ENCODE data around the gene SCN4B.
A peak's percentile ranks its signal among the peaks of the same experiment; 100 is the strongest.

SCN4B gene

GRCh38 chr11:118114266-118114665 lies 38.4 kb downstream of the SCN4B start:
- Histone ChIP-seq H2AK5ac (ENCODE audit: low read depth, low read length) (no peak overlapping the region), H3K14ac (ENCODE audit: low read length) (no peak overlapping the region), H3K4me2 (ENCODE audit: insufficient read depth, low read length, poor library complexity, severe bottlenecking) (no peak overlapping the region), H2BK15ac (ENCODE audit: low read length) (no peak overlapping the region), H2AFZ (ENCODE audit: low read length) (no peak overlapping the region), H4K8ac (ENCODE audit: low read depth, low read length) (no peak overlapping the region), H3K27ac (replicated peaks; ENCODE audit: low read length) (no peak overlapping the region), H3K36me3 (replicated peaks in 1 of 2; ENCODE audit: control insufficient read depth in 2 of 2, insufficient read depth in 2 of 2, low read length in 2 of 2) (no peaks in the 10 kb centered on the region), H2BK5ac (ENCODE audit: low read length) (no peak overlapping the region), H3K9me3 (replicated peaks in 1 of 2; ENCODE audit: control insufficient read depth in 2 of 2, insufficient read depth in 1 of 2, low read depth in 1 of 2, low read length in 2 of 2) (no peaks in the 10 kb centered on the region), H3K4me1 (ENCODE audit: control insufficient read depth in 2 of 2, insufficient read depth in 1 of 2, low read depth in 1 of 2, low read length in 2 of 2) (no peaks in the 10 kb centered on the region), H3K79me1 (ENCODE audit: low read depth, low read length) (no peaks in the 10 kb centered on the region), H3K4me3 (ENCODE audit: low read length in 2 of 2) (no peak overlapping the region), H4K91ac (ENCODE audit: low read depth, low read length, poor library complexity) (no peak overlapping the region), H3K27me3 (ENCODE audit: control insufficient read depth in 3 of 3, insufficient read depth in 3 of 3, low read depth in 1 of 3, low read length in 3 of 3) (peaks cover 0 to 3% (median 0%) of the 10 kb centered on the region in 3 experiments), H2BK12ac (ENCODE audit: low read length) (no peak overlapping the region), H3K9ac (ENCODE audit: low read depth, low read length, poor library complexity) (no peak overlapping the region), H3K23ac (ENCODE audit: low read depth, low read length, poor library complexity) (no peak overlapping the region), H2BK120ac (ENCODE audit: low read depth, low read length) (no peak overlapping the region), H3K4ac (ENCODE audit: low read length) (no peak overlapping the region), H3K18ac (ENCODE audit: low read length) (no peak overlapping the region)
- WGBS, 2 donors (ENCODE audit: extremely low coverage in 2 of 2, insufficient read length in 2 of 2, insufficient replicate concordance in 1 of 2), result no CpG with 5 or more reads among the region's 1 CpG
- DNase-seq (ENCODE audit: low spot score), result no peak

GRCh38 chr11:118112711-118113430 lies 39.8 kb downstream of the SCN4B start:
- peaks cover 0 to 2% of the 10 kb centered on the region in 2 donors for H3K4me1 ChIP-seq (ENCODE audit: control insufficient read depth in 2 of 2, insufficient read depth in 1 of 2, low read depth in 1 of 2, low read length in 2 of 2)
- no peak overlapping the region for H4K91ac ChIP-seq (ENCODE audit: low read depth, low read length, poor library complexity)
- no peak overlapping the region for H3K23ac ChIP-seq (ENCODE audit: low read depth, low read length, poor library complexity)
- H3K36me3 ChIP-seq (replicated peaks in 1 of 2; ENCODE audit: control insufficient read depth in 2 of 2, insufficient read depth in 2 of 2, low read length in 2 of 2), result no peaks in the 10 kb centered on the region
- H2BK120ac ChIP-seq (ENCODE audit: low read depth, low read length), result no peak overlapping the region
- H3K9ac ChIP-seq (ENCODE audit: low read depth, low read length, poor library complexity), result no peak overlapping the region
- no peaks in the 10 kb centered on the region for H3K9me3 ChIP-seq (replicated peaks in 1 of 2; ENCODE audit: control insufficient read depth in 2 of 2, insufficient read depth in 1 of 2, low read depth in 1 of 2, low read length in 2 of 2)
- no peak overlapping the region for H3K14ac ChIP-seq (ENCODE audit: low read length)
- H3K4me2 ChIP-seq (ENCODE audit: insufficient read depth, low read length, poor library complexity, severe bottlenecking), result no peak overlapping the region
- no peak overlapping the region for H2BK15ac ChIP-seq (ENCODE audit: low read length)
- WGBS, 2 donors (ENCODE audit: extremely low coverage in 2 of 2, insufficient read length in 2 of 2, insufficient replicate concordance in 1 of 2), result no CpG with 5 or more reads among the region's 11 CpGs
- no peak overlapping the region for H3K27ac ChIP-seq (replicated peaks; ENCODE audit: low read length)
- H2AK5ac ChIP-seq (ENCODE audit: low read depth, low read length), result no peak overlapping the region
- no peak for DNase-seq (ENCODE audit: low spot score)
- no peaks in the 10 kb centered on the region for H3K79me1 ChIP-seq (ENCODE audit: low read depth, low read length)
- H2BK5ac ChIP-seq (ENCODE audit: low read length), result no peak overlapping the region
- peaks cover 0 to 15% (median 0%) of the 10 kb centered on the region in 3 experiments for H3K27me3 ChIP-seq (ENCODE audit: control insufficient read depth in 3 of 3, insufficient read depth in 3 of 3, low read depth in 1 of 3, low read length in 3 of 3)
- no peak overlapping the region for H2BK12ac ChIP-seq (ENCODE audit: low read length)
- no peak overlapping the region for H3K4me3 ChIP-seq (ENCODE audit: low read length in 2 of 2)
- no peak overlapping the region for H3K4ac ChIP-seq (ENCODE audit: low read length)
- H3K18ac ChIP-seq (ENCODE audit: low read length), result no peak overlapping the region
- H2AFZ ChIP-seq (ENCODE audit: low read length), result no peak overlapping the region
- no peak overlapping the region for H4K8ac ChIP-seq (ENCODE audit: low read depth, low read length)

- H3K36me3 ChIP-seq (replicated peaks in 1 of 2; ENCODE audit: control insufficient read depth in 2 of 2, insufficient read depth in 2 of 2, low read length in 2 of 2), result no peaks in the 10 kb centered on the region
- H2BK5ac ChIP-seq (ENCODE audit: low read length), result no peak overlapping the region
- no peaks in the 10 kb centered on the region for H3K9me3 ChIP-seq (replicated peaks in 1 of 2; ENCODE audit: control insufficient read depth in 2 of 2, insufficient read depth in 1 of 2, low read depth in 1 of 2, low read length in 2 of 2)
- H4K91ac ChIP-seq (ENCODE audit: low read depth, low read length, poor library complexity), result no peak overlapping the region
- peak overlapping the region; percentile 22 for H2AK5ac ChIP-seq (ENCODE audit: low read depth, low read length)
- H3K4me1 ChIP-seq (ENCODE audit: control insufficient read depth in 2 of 2, insufficient read depth in 1 of 2, low read depth in 1 of 2, low read length in 2 of 2), result peaks cover 0 to 2% of the 10 kb centered on the region in 2 donors
- no peak overlapping the region for H2BK12ac ChIP-seq (ENCODE audit: low read length)
- H3K9ac ChIP-seq (ENCODE audit: low read depth, low read length, poor library complexity), result peak overlapping the region; percentile 24
- H3K18ac ChIP-seq (ENCODE audit: low read length), result no peak overlapping the region
- H2AFZ ChIP-seq (ENCODE audit: low read length), result no peak overlapping the region
- no peak overlapping the region for H2BK120ac ChIP-seq (ENCODE audit: low read depth, low read length)
- no peak overlapping the region for H3K27ac ChIP-seq (replicated peaks; ENCODE audit: low read length)
- H3K14ac ChIP-seq (ENCODE audit: low read length), result no peak overlapping the region
- no peak overlapping the region for H3K23ac ChIP-seq (ENCODE audit: low read depth, low read length, poor library complexity)
- WGBS, 2 donors (ENCODE audit: extremely low coverage in 2 of 2, insufficient read length in 2 of 2, insufficient replicate concordance in 1 of 2), result no CpG with 5 or more reads among the region's 6 CpGs
- no peaks in the 10 kb centered on the region for H3K79me1 ChIP-seq (ENCODE audit: low read depth, low read length)
- DNase-seq (ENCODE audit: low spot score), result no peak
- H4K8ac ChIP-seq (ENCODE audit: low read depth, low read length), result no peak overlapping the region
- peak overlapping the region; percentile 28 for H2BK15ac ChIP-seq (ENCODE audit: low read length)
- peaks cover 0 to 20% (median 0%) of the 10 kb centered on the region in 3 experiments for H3K27me3 ChIP-seq (ENCODE audit: control insufficient read depth in 3 of 3, insufficient read depth in 3 of 3, low read depth in 1 of 3, low read length in 3 of 3)
- peak overlapping the region; percentile 24 for H3K4ac ChIP-seq (ENCODE audit: low read length)
- no peak overlapping the region for H3K4me2 ChIP-seq (ENCODE audit: insufficient read depth, low read length, poor library complexity, severe bottlenecking)
- no peak overlapping the region for H3K4me3 ChIP-seq (ENCODE audit: low read length in 2 of 2)
Observed at GRCh38 chr11:118111744-118112035, 40.9 kb downstream of the SCN4B start.

- H3K4me2 ChIP-seq (ENCODE audit: insufficient read depth, low read length, poor library complexity, severe bottlenecking), result no peak overlapping the region
- H3K4me1 ChIP-seq (ENCODE audit: control insufficient read depth in 2 of 2, insufficient read depth in 1 of 2, low read depth in 1 of 2, low read length in 2 of 2), result peaks cover 0 to 2% of the 10 kb centered on the region in 2 donors
- H3K4ac ChIP-seq (ENCODE audit: low read length), result peak overlapping the region; percentile 24
- no peaks in the 10 kb centered on the region for H3K9me3 ChIP-seq (replicated peaks in 1 of 2; ENCODE audit: control insufficient read depth in 2 of 2, insufficient read depth in 1 of 2, low read depth in 1 of 2, low read length in 2 of 2)
- no peak overlapping the region for H3K4me3 ChIP-seq (ENCODE audit: low read length in 2 of 2)
- peaks cover 0 to 20% (median 0%) of the 10 kb centered on the region in 3 experiments for H3K27me3 ChIP-seq (ENCODE audit: control insufficient read depth in 3 of 3, insufficient read depth in 3 of 3, low read depth in 1 of 3, low read length in 3 of 3)
- H2BK5ac ChIP-seq (ENCODE audit: low read length), result no peak overlapping the region
- H3K27ac ChIP-seq (replicated peaks; ENCODE audit: low read length), result no peak overlapping the region
- H4K8ac ChIP-seq (ENCODE audit: low read depth, low read length), result no peak overlapping the region
- no peak overlapping the region for H3K23ac ChIP-seq (ENCODE audit: low read depth, low read length, poor library complexity)
- H2AK5ac ChIP-seq (ENCODE audit: low read depth, low read length), result peak overlapping the region; percentile 22
- no CpG with 5 or more reads among the region's 8 CpGs for WGBS, 2 donors (ENCODE audit: extremely low coverage in 2 of 2, insufficient read length in 2 of 2, insufficient replicate concordance in 1 of 2)
- no peak overlapping the region for H3K14ac ChIP-seq (ENCODE audit: low read length)
- no peaks in the 10 kb centered on the region for H3K36me3 ChIP-seq (replicated peaks in 1 of 2; ENCODE audit: control insufficient read depth in 2 of 2, insufficient read depth in 2 of 2, low read length in 2 of 2)
- no peak overlapping the region for H3K9ac ChIP-seq (ENCODE audit: low read depth, low read length, poor library complexity)
- H2BK12ac ChIP-seq (ENCODE audit: low read length), result no peak overlapping the region
- H2AFZ ChIP-seq (ENCODE audit: low read length), result no peak overlapping the region
- no peak for DNase-seq (ENCODE audit: low spot score)
- H2BK15ac ChIP-seq (ENCODE audit: low read length), result peak overlapping the region; percentile 28
- H3K18ac ChIP-seq (ENCODE audit: low read length), result no peak overlapping the region
- no peak overlapping the region for H2BK120ac ChIP-seq (ENCODE audit: low read depth, low read length)
- no peak overlapping the region for H4K91ac ChIP-seq (ENCODE audit: low read depth, low read length, poor library complexity)
- H3K79me1 ChIP-seq (ENCODE audit: low read depth, low read length), result no peaks in the 10 kb centered on the region
Observed at GRCh38 chr11:118111019-118111743, 41.4 kb downstream of the SCN4B start.
